GM12872 (cell line): ENCODE data around the gene CHD2.

Experiments used
- CTCF ChIP-seq: IDR thresholded peaks from 3 replicates; pipeline ENCODE4 v1.5.1; 2011; ENCODE audit warnings: low read depth, mild to moderate bottlenecking, low read length, moderate library complexity; ENCODE audit not compliant: insufficient read depth

CHD2 gene

GRCh38 chr15:92951800-92952457 lies 51.8 kb downstream of the CHD2 start:
- TF ChIP-seq CTCF = no peak

- TF ChIP-seq CTCF = no peak
These were observed 52.3 kb downstream of the CHD2 start for GRCh38 chr15:92952458-92952850.

- no peak for TF ChIP-seq CTCF
These were observed 53.4 kb downstream of the CHD2 start for GRCh38 chr15:92953566-92953965.

- no peak for TF ChIP-seq CTCF
These were observed 53.9 kb downstream of the CHD2 start for GRCh38 chr15:92954002-92954401.

GRCh38 chr15:92954578-92954977 lies 54.5 kb downstream of the CHD2 start:
- peak; percentile 48 for TF ChIP-seq CTCF

GRCh38 chr15:92955706-92956105 lies 55.6 kb downstream of the CHD2 start:
- no peak for TF ChIP-seq CTCF

- TF ChIP-seq CTCF = no peak
These were observed 58.0 kb downstream of the CHD2 start for GRCh38 chr15:92958105-92958504.
